Right forelimb (tissue), 1 donor: ENCODE data around the gene IL16.
"Not testable (repeated sequence)": the region's sequence is repeated elsewhere in the genome, so short reads cannot be mapped to it uniquely, and the experiment has no call there.

ENCODE experiments used
- DNase-seq: peaks from one replicate; pipeline ENCODE4 v3.0.0-alpha.2; 2018

IL16 gene

GRCh38 chr15:81174792-81175327, 21.8 kb upstream of the IL16 start:
- DNase-seq, result no peak

GRCh38 chr15:81175496-81175895, 21.2 kb upstream of the IL16 start:
- DNase-seq, result no peak

GRCh38 chr15:81176291-81176893, 20.3 kb upstream of the IL16 start:
- DNase-seq, result no peak

GRCh38 chr15:81178365-81178764, 18.3 kb upstream of the IL16 start:
- no peak for DNase-seq

DNA sequence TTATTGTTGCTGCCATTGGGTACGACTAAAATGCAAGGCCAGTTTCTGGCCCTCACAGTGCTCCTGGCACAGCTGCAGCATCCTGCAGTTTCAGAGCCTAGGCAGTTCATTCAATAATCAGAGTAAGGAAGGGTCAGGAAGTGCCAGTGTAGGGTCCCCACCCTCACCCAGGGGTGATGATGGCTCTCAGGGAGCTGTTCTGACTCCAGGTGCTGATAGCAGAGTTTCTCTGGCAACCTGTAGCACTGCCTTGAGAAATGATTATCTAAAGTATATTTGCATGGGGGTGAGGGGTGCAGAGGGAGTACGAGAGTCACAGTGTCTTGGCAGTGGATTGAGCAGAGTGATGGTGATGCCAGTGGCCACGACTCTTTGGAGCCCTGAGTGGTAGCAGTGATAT, 15.5 kb upstream of the IL16 start:
- DNase-seq, result no peak

GRCh38 chr15:81182031-81182755, 14.5 kb upstream of the IL16 start:
- no peak for DNase-seq

DNA sequence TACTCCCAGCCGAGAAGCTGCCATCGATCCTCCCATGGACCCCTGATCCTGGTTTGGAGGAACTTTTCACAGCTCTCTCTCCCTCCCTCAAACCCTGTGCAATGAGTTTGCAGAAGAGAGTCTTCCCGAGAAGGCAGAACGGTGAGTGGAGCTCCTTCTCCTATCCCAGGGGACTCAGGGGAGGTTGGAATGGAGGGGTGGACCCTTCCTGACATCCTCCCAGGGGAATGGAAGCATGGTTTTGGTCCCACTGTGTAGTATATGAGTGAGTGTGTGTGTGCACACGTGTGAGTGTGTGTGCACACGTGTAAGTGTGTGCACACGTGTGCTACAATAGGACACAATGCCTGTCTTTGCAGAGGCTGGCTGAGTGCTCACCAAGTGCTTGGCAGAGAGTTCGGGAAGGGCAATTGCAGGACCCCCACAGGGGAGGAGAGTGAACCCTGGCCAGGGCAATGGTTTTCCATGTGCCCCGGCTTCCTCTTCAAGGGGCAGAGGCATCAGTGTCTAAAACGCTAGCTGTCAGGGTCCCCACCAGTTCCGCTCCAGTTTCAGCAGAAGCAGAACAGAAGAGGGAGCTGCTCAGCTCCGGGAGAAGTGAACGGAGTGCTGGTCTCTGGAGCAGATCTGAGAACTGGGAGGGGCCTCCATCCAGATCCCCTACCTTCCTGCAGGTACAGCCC, 13.8 kb upstream of the IL16 start:
- no peak for DNase-seq

- DNase-seq, result no peak
Measured at GRCh38 chr15:81183439-81183775, 13.3 kb upstream of the IL16 start.

DNA sequence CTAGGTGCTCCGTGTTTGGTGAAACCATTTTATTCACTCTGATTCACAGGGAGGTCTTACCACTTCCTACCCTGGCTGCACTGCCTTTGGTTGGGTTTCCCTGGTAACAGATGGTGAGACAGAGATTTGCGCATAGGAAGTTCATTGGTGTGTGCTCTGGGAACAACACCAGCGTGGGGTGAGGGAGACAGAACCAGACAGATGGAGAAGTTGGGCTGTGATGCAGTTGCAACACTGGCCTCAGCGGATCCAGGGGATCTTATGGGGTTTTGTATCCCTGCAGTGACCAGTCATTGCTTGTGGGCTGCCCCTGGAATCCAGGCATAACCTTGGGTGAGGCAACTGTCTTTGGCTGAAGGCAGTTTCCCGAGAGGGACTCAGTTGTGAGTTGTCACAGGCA, 12.5 kb upstream of the IL16 start:
- DNase-seq, result no peak

GRCh38 chr15:81185631-81186295, 10.9 kb upstream of the IL16 start:
- DNase-seq, result no peak

DNA sequence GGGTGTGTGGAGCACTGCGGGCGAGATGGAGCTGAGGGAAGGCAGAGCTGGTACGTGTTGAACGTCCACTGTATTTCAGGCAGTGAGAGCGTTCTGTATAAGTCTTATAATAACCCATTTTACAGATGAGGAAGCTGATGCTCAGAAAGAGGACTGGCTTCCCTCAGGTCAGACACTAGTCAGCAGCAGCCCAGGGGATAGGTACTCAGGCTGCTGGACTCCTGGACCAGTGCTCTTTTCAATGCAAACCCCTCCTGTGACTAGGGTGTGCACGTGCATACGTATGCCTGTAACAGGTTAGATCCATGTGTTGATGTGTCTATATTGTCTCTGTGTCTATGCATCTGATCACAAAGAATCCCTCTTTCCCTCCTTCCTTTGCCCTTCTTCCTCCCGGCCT, 8.3 kb upstream of the IL16 start:
- DNase-seq, result no peak

- DNase-seq, result no peak
Measured at GRCh38 chr15:81189583-81190283, 6.9 kb upstream of the IL16 start.

DNA sequence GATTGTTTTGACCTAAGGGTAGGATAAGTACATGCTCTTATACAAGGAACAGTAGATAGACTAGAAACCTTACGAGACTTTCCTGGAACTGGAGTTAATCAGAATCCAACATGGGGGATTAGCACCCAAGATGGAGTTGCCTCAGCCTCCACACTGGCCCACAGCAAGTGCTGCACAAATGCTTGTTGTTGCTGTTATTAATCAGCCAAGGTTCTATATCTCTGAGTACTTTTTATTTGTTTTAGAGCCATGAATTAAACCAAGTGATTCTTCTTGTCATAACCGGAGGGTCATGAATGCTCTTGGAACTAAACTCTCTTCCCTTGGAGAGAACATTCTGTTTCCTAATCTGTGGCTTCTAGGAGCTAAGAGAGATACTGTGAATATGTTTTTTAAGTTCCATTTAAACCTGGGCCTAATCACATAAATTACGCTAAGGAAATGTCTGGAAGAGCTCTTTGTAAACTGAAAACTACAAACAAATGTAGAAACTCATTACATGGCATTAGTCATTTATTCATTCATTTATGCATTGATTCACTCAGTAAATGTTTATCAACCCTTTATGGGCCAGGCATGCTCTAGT, 5.7 kb upstream of the IL16 start:
- no peak for DNase-seq

- no peak for DNase-seq
Measured at GRCh38 chr15:81191701-81192100, 5.0 kb upstream of the IL16 start.

- no peak for DNase-seq
Measured at GRCh38 chr15:81194723-81195122, 2.0 kb upstream of the IL16 start.

DNA sequence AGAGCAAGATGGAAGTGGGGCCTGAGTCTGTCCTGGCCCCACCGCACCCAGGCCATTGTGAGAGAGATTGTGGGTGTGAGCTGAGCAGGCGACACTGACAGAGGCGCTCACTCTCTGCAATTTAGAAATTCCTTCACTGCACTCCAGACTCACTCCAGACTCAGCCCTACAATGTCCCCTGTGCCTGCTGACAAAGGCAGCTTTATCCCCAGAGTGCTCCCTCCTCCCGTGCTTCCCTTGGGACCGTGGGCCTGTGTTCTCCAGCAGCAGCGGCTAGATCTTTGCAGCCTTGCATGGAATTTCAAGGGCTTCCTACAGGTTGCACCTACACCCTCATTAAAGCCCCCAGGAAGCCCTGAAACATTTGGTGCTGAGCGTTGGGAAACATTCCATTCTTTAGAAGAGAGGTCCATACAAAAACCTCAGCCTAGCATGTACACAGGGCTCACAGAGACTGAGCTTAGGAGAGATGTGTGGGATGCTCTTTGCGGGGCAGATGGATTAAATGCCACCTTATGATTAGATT, 1.3 kb upstream of the IL16 start:
- DNase-seq, result no peak

DNA sequence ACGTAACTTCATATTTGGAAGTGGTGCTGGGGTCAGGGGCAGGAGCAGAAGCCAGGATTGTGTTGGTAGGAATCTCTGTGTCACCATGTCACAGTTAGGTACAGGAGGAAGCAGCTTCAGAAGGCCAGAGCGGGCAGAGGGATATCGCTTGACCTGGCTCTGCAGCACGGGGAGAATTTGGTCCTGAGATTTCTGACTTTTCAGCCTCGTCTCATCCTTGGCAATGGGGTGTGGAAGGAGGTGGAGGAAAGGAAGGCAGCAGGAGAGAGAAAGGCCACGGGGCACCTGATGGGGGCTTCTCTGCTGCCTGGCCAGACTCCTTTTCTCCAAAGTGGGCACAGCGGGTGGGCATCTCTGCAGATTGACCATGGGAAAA, 564 bp downstream of the IL16 start:
- DNase-seq, result no peak

- DNase-seq, result no peak
Measured at GRCh38 chr15:81197688-81198281, 1.1 kb downstream of the IL16 start.

DNA sequence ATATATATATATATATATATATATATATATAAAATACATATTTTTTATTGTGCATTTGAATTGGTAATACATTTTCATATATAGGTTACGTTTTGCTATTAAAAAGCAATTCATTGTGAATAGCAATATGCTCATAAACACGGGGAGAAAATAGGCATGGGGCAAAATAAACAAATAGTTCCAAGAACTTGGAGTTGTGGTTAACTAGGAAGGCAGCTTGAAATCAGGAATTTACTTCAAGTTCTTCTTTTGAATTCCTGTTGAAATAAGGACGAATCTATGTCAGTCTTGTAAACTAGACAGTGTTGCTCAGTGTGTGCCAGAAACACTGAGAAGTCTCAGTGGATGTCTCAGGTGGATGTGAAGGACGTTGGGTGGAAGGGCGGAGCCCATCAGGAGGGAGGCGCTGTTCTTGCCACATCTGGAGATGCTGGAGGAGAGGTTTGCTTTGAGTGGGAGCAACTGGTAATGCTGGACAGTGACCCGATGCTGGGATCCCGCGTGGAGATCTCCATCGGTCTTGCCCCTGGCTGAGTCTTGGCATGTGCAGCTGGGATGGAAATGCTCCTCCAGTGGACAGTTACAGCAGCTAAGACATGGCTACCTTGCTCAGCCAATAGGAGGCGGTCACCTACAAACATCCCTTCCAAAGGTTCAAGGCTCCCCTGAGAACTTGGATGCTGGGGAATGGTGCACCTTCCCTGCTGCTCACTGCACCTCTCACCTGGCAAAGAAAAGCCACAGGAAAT, 2.5 kb downstream of the IL16 start:
- DNase-seq, result no peak

DNA sequence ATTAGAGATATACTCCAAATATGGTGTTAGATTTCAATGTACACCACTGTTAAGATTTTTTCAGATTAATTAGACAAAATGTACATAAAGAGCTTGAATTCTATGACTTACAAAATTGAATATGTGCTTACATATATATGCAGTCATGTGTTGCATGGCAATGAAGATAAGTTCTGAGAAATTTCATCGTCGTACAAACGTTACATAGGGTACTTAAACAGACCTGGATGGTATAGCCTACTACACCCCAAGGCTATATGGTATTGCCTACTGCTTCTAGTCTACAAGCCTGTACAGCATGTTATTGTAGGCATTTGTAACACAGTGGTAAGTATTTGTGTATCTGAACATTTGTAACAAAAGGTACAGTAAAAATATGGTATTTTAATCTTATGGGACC, 9.3 kb downstream of the IL16 start:
- no peak for DNase-seq

DNA sequence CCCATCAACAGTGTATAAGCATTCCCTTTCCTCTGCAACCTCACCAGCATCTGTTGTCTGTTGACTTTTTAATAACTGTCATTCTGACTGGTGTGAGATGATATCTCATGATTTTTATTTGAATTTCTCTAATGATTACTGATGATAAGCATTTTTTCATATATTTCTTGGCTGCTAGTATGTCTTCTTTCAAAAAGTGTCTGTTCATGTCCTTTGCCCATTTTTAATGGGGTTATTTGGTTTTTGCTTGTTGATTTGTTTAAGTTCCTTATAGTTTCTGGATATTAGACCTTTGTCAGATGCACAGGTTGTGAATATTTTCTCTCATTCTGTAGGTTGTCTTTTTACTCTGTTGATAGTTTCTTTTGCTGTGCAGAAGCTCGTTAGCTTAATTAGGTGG, 11.3 kb downstream of the IL16 start:
- DNase-seq, result not testable (repeated sequence)
